NCI-H2107 treated with DMSO at 0.1 percent for 48 hours (cell line): Measurements from ENCODE around the gene FOSL2.

ENCODE experiments used
- DNase-seq: peaks from one replicate; lab custom pipeline; 2025; ENCODE audit not compliant: unreplicated experiment; lab: John Stamatoyannopoulos, UW

FOSL2 gene

DNA sequence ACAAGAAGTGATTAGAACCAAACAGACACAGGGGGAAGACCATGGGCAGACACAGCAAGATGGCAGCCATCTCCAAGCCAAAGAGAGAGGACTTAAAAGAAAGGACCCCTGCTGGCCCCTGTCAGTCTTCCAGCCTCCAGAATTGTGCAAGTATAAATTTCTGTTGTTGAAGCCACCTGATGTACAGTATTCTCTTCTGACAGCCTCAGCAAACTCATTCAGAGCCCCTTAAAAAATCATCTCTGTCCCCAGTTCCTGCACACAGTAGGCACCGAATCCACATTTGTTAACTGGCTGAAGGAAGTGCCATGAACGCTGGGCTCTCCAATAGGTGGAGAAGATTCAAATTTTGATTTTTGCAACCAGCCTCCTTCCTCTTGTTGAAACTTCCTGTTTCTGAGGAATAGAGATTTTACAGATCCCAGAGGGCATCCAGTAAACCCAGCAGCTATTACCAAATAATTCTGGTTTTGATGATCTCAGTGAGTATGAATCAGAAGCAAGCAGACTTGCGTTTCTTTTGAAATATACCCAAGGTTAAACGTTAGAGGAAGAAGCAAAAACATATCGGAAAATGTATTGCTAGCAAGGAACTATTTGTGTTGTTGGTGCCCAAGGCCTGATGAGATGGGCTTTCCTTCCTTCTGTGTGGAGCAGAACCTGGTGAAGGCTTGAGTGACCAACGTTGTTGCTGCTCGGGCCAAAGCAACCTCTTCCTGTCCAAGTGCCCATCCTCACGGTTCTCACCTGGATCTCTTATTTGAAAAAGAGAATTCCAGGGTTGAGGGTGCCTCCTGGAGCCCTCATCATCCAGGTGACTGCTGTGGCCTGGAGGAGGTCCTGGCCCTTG lies 55.5 kb downstream of the FOSL2 start:
- no peak for DNase-seq

DNA sequence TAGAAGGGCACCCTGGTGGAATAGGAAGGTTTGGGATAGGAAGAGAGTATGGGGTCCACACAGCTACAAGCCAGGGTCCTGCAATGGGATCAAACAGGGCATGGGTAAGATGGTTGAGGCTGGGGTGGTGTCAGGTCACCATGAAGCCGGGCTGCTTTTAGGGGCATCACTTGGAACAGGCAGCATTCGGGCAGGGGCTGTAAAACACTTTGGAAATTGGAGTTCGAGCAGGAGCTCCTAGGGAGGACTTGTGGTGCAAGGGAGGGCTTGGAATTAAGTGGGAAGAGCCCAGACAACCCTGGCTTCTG lies 56.1 kb downstream of the FOSL2 start:
- no peak for DNase-seq

DNA sequence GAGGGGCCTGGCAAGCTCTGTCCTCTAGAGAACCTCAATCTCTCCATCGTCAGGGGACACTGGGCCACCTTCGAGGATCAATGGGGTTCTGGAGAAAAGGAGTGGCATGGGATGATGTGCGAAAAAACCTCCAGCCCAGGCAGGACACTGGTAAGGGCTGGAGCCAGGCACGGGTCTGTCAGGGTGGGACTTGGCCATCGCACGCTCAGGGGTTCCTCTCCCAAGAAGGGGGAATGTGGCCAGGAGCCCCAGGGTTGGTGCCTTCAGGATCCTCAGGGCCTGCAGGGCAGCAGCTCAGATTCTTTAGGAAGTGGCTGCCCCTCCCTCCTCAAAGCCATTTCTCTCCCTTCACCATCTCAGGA lies 56.4 kb downstream of the FOSL2 start:
- DNase-seq: no peak

DNA sequence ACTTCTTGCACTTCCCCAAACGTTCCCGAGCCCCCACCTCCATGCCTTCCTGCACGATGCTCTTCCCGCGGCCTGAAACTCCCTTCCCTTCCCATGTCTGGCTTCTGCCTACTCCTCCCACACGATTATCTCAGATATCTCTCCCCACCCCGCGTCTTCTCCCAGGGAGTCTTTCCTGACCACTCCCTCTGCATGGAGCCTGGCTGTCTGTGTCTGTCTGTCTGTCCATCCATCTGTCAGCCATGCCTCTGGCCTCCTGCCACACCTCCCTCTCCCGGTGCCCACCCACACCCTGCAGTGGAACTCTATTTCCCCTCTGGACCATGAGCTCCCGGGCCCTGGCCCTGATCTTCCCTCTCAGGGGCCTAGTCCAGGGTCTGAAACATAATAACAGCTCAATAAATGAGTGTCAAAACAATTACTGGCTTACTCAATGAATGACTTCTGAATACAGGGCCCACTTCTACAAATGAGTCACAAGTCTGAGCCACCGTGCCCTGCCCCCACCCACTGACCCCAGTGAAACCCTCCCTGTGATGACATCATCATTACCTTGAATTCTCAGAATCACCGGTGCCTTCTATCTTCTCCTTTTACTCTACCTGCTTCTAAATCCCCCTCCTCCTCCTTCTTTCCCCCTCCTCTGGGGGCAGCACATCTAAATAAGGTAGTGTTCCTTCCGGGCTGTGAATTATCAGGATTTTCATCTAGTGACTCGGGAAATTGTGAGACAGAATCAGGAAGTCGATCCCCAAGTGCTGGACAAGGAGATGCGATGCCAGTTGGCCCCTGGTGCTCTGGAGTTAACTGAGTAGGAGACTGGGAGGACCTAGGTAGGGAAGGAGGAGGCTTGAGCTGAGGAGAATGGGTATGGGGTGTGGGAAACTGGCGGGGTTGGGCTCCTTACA lies 57.1 kb downstream of the FOSL2 start:
- no peak for DNase-seq

DNA sequence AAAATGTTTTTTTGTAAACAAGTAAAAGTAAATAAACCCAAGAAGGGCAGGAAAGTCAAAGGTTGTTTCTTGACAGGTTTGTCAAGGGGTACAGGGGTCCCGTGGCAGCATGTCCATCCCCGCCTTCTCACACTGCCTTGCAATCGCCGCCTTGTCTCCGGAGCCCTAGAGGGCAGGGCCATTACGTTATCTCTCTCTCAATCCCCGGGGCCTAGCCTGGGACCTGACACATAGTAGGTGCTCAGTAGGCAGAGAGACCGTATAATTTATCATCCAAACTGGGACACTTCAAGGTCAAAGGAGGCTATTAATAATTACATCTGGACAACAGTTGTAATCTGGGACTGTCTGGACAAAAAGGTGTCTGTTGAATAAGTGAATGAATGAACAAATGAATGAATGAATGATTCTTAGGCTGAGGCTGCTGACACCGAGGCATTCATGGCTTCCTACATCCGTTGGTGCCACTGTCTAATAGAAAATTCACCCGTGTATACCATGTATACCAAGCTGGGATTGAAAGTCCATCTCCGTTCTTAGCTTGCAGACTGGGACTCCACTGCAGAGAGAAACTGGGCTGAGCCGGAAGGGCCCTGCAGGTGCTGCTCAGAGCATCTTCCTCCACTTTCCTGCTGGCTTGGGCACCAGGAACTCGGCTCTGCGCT lies 58.4 kb downstream of the FOSL2 start:
- no peak for DNase-seq

DNA sequence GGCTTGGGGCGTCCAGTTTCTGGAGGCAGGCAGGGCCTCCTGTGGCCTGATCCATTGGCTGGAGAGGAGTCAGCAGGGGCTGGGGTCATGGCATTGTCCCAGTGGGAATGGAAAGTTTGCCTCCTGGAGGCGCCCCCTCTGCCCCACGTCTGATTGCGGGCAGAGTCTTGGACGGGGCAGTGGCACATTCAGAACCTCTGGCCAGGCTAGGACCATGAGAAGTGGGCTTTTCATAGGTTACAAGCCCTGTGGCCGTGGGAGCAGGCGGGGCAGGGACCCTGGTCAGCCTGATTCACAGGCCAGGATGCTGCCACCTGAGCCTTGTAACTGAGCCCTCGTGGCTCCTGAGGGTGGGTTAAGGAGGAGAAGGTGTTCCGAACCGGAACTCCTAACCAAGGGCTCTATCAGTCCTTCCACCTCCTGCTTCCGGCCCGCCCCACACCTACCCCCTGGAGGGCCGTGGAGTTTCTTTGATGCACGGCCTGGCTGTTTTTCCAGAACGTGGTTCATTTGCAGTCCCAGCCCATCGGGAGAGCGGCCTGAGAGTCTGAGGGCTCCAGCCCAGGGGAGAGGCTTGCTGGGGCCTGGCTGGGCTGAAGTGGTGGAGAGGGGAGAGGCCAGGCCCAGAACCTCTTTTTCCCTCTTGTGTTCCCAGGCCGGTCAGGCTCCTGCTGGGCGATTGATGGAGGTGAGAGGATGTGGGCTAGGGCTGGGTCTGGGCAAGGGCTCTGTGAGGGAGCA lies 59.3 kb downstream of the FOSL2 start:
- DNase-seq: no peak

DNA sequence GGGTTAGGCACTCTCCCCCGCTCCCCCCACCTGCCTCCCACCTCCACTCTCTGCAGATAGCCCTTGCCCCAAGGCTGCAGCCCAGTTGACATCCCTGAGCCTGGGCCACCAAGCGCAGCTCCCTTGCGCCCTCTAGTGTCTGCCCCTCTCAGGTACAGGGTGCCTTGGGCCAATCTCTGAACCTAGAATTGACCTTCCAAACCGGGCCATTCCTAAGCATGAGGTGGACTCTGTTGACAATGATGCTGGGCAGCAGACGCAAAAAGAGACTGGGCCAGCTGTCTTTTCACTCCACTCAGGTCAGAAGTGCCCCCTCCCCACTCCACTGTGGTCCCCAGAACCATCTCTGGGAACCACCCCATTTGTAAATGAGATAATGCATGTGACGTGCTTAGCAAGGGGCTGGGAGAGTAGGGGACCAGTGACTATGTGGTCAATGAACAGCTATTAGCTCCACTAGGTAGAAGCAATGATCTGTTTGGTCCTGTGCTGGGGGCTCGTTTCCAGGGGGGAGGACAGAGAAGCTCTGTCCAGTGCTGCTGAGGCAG lies 60.0 kb downstream of the FOSL2 start:
- peak; percentile 44 for DNase-seq

DNA sequence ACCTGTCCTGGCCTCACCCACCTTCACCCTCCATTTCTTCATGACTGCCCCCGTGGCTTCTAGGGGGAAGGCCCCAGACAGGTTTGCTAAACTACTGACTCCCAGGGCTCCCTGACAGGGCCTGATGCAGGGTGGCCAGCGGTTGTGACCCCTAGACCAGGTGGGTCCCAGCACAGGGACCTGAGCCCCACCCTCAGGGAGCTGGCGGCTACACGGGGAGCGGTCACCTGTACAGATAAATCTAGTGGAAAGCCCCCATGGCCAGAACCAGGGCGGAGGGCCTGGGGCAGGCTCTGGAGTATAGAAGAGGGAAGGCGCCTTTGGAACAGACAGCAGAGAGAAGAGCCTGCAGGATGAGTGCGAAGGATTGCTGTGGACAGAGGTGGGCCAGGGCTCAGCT lies 60.7 kb downstream of the FOSL2 start:
- DNase-seq: no peak

DNA sequence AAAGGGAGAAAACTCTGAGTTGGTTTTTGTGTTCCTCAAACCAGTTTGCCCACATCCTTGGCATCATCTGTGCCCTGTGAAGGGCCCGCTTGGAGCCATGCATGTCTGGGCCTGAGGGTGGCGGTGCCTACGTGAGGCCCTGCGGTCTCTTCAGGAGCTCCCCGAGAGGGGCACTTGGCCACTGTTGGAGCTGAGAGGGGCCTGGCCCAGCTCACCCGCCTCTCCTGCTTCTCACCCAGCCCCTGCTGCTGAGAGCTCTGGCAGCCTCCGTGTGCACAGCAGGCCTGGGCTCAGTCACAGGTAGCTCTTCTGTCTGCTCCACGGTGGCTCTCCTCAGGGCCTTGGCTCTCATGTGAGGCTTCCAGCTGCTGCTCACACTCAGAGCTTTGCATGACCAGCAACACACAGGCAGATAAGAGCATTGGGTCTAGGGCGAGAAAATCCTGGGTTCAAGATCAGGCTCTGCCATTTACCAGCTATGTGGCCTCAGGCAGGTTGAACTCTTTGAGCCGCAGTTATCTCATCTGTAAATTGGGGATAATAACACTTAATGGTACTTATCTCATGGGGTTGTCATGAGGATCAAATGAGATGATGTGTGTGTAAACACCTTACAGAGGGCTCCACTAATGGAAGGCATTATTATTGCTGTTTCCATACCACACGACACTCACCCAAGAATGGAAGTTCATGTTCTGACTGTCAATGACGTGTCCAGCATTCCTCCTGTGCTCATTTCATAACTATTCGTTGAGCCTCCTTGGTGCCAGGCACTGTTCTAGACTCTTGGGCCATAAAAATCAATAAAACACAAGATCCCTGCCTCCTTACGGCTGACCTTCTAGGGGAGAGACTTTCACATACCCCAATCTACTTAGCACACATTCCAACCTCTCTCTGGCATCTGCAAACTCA lies 61.6 kb downstream of the FOSL2 start:
- DNase-seq: no peak

DNA sequence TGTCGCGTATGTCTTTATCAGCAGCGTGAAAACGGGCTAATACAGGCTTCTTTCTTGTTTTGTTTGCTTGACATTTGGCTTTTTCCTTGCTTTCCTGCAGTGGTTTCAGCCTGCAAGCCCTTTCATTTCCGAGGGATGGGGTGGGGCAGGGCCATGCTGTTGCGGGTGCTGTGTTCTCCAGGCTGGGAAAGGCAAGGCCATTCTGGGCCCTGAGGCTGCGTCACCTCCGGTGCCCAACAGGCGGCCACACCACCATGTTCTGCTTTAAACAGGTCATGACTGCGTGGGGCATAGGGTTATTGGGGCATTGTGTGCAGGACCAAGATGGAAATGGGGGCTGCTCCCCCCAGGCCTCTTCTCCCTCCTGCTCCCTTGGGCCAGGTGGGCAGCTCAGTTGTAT lies 64.6 kb downstream of the FOSL2 start:
- DNase-seq: no peak

DNA sequence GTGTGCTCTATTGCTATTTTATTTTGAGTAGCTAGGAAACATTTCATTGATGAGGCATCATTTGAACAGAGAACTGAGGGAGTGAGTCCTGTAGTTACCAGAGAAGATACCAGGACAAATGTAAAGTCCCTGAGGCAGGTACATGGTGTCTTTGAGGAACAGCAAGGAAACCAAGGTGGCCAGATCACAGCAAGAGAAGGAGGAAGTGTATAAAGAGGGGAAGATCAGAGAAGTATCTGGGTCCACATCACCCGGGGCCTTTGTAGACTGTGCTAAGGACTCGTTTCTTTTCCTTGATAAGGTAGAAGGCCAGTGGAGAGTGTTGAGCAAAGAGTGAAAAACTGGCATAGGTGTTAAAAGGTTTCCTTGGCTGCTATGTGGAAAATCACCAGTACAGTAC lies 68.4 kb downstream of the FOSL2 start:
- DNase-seq: no peak

DNA sequence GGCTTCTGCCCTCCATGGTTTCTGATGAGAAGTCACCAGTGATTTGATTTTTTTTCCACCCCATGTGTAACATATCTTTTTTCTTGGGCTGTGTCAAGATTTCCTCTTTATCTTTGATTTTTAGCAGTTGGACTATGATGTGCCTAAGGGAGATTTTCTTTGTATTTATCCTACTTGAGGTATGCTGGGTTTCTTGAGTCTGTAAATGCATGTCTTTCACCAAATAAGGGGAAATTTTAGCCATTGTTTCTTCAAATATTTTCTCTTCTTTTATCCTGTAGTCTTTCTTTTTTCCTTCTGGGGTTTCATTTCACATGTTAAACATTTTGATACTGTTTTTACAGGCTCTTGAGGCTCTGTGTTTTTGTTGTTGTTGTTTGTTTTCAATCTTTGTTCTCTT lies 69.5 kb downstream of the FOSL2 start:
- DNase-seq: no peak

DNA sequence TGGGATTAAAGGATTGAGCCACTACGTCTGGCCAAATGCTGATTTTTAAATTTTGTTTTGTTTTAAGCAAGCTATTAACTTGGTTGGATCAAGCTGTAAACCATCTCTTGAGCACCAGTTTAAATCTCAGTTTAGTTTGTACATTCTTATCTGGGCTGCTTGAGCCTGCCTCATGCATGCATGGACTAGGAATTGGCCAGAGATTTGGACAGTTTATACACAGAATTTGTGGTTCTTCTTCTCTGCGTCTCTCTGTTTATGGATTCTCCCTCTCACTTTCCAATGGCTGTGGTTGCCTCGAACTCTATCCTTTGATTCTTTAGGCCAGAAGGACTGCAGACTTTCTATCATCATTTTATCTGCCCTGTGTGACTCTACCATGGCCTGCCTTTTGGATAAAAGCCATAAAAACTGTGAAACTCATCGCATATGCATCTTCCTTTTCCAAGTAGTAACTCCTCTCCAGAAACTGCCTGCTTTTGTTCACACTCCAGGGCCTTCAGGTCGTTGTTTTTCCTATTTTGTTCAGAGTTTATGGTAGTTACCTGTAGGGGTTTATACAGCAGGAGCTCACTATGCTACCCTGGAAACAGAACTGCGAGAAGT lies 70.7 kb downstream of the FOSL2 start:
- no peak for DNase-seq

DNA sequence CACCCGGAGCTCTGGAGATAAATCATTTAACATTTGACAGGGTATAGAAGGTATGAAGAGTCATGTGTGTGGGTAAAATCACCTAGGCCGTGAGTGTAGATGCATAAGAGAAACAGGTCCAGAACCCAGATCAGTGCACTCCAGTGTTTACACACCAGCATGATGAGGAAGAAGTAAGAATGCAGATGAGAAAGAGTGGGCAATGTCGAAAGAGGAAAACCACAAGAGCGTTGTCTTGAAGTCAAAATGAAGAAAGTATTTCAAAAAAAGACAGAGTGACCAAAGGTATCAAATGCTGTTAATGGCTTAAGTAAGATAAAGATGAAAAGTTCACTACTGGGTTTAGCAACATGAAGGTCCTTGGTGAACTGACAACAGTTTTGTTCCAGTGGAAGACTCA lies 71.2 kb downstream of the FOSL2 start:
- DNase-seq: no peak

DNA sequence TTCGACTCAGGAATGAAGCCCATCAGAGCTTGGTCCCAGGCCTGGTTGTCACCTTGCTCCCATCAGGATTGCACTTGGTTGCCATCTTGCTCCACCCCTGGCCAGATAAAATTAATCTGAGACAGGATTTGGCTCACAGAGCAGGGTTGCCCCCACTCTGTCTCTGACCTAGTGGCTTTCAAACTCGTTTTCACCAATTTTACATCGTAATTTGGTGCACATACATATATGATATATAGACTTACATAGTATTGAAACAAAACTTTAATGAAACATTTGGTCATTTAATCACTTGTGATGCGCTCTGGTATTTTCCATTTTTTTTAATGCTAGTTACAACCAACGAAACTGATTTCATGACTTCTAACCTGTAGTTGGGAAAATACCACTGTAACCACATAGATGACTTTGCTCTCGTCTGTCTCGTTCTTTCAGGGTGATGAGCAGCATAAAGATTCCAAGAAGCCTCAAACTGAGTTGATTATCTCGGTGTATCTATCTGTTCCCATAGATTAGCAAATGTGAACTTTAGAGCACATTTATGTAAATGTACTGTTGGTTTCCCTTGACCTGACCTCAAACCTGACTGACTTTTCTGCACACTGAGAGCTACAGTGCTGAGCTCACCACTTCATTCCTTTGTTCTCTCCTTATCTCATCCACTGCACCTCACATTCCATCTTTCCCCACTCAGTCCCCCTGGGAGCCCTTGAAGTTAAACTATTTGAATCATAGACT lies 72.7 kb downstream of the FOSL2 start:
- no peak for DNase-seq
